Trophoblast cell (in vitro differentiated cells and primary cell): Measurements from ENCODE around the gene IMMP2L.

ENCODE experiments used
- DNase-seq, 2 donors: peaks; one replicate each; pipeline ENCODE4 v3.0.0-alpha.2; 2016
- H2AFZ ChIP-seq: 2 replicates; pipeline ENCODE4 v1.6.1; 2013; ENCODE audit warnings: low read length, moderate library complexity, mild to moderate bottlenecking; ENCODE audit not compliant: insufficient read depth, poor library complexity
- H2AK5ac ChIP-seq: 2 replicates; pipeline ENCODE4 v1.6.1; 2013; ENCODE audit warnings: mild to moderate bottlenecking, low read length
- H2BK120ac ChIP-seq: 2 replicates; pipeline ENCODE4 v1.6.1; 2013; ENCODE audit warnings: low read length, mild to moderate bottlenecking, moderate library complexity; ENCODE audit not compliant: insufficient read depth, poor library complexity
- H2BK12ac ChIP-seq: 2 replicates; pipeline ENCODE4 v1.6.1; 2013; ENCODE audit warnings: mild to moderate bottlenecking, low read length, moderate library complexity
- H2BK5ac ChIP-seq: 2 replicates; pipeline ENCODE4 v1.6.1; 2013; ENCODE audit warnings: low read length, low read depth, moderate library complexity, mild to moderate bottlenecking; ENCODE audit not compliant: poor library complexity
- H3K14ac ChIP-seq: 2 replicates; pipeline ENCODE4 v1.6.1; 2013; ENCODE audit warnings: mild to moderate bottlenecking, low read length
- H3K18ac ChIP-seq: 2 replicates; pipeline ENCODE4 v1.6.1; 2013; ENCODE audit warnings: mild to moderate bottlenecking, low read length
- H3K23ac ChIP-seq: 2 replicates; pipeline ENCODE4 v1.6.1; 2013; ENCODE audit warnings: low read length
- H3K27ac ChIP-seq: 2 replicates; pipeline ENCODE4 v1.5.1; 2013; ENCODE audit warnings: low read depth, mild to moderate bottlenecking, inconsistent platforms, low read length, moderate library complexity
- H3K27me3 ChIP-seq: 2 replicates; pipeline ENCODE4 v1.6.1; 2013; ENCODE audit warnings: inconsistent platforms, mild to moderate bottlenecking, low read length, moderate library complexity; ENCODE audit not compliant: insufficient read depth
- H3K36me3 ChIP-seq, 2 experiments: 1 replicate in 1 of 2; 2 replicates in 1 of 2; pipeline ENCODE4 v1.6.1; 2013; ENCODE audit warnings: low read length in 2 of 2, mild to moderate bottlenecking in 2 of 2, moderate library complexity in 1 of 2; ENCODE audit not compliant: insufficient read depth in 2 of 2, control insufficient read depth in 1 of 2
- H3K4ac ChIP-seq: 2 replicates; pipeline ENCODE4 v1.6.1; 2013; ENCODE audit warnings: low read depth, mild to moderate bottlenecking, low read length, moderate library complexity
- H3K4me1 ChIP-seq, 2 experiments: 1 replicate in 1 of 2; 2 replicates in 1 of 2; pipeline ENCODE4 v1.6.1; 2013; ENCODE audit warnings: low read length in 2 of 2, mild to moderate bottlenecking in 2 of 2, moderate library complexity in 1 of 2; ENCODE audit not compliant: insufficient read depth in 2 of 2, control insufficient read depth in 1 of 2
- H3K4me2 ChIP-seq: 2 replicates; pipeline ENCODE4 v1.6.1; 2013; ENCODE audit warnings: inconsistent platforms, mild to moderate bottlenecking, low read length, moderate library complexity
- H3K4me3 ChIP-seq: 2 replicates; pipeline ENCODE4 v1.5.1; 2013; ENCODE audit warnings: mild to moderate bottlenecking, low read depth, low read length, inconsistent platforms
- H3K79me1 ChIP-seq: one replicate; pipeline ENCODE4 v1.6.1; 2013; ENCODE audit warnings: low read length
- H3K79me2 ChIP-seq: 2 replicates; pipeline ENCODE4 v1.6.1; 2013; ENCODE audit warnings: low read length, mild to moderate bottlenecking; ENCODE audit not compliant: control insufficient read depth, insufficient read depth, poor library complexity
- H3K9ac ChIP-seq: 2 replicates; pipeline ENCODE4 v1.6.1; 2013; ENCODE audit warnings: mild to moderate bottlenecking, low read length
- H3K9me3 ChIP-seq: 2 replicates; pipeline ENCODE4 v1.6.1; 2013; ENCODE audit warnings: low read depth, mild to moderate bottlenecking, control low read depth, inconsistent platforms, low read length; ENCODE audit not compliant: insufficient read depth
- H4K12ac ChIP-seq: 2 replicates; pipeline ENCODE4 v1.6.1; 2013; ENCODE audit warnings: low read depth, mild to moderate bottlenecking, low read length, moderate library complexity
- H4K8ac ChIP-seq: 2 replicates; pipeline ENCODE4 v1.6.1; 2013; ENCODE audit warnings: low read depth, mild to moderate bottlenecking, low read length, moderate library complexity
- H4K91ac ChIP-seq: one replicate; pipeline ENCODE4 v1.6.1; 2013; ENCODE audit warnings: low read depth, mild to moderate bottlenecking, low read length, moderate library complexity
- WGBS: extraction: QIAGEN DNeasy Blood & Tissue Kit; methylation state at CpG from one replicate; pipeline ENCODE4 v1.1.7; 2013; ENCODE audit warnings: missing lambda C conversion rate; ENCODE audit not compliant: insufficient read length, insufficient coverage; ENCODE audit errors: extremely low coverage; 5-methylcytosine and 5-hydroxymethylcytosine counted together

IMMP2L gene

GRCh38 chr7:111531993-111532392 lies 30.3 kb downstream of the IMMP2L start:
- Histone ChIP-seq H3K27ac (no peak overlapping the region), H4K91ac (no peak overlapping the region), H4K12ac (no peak overlapping the region), H3K4me1 (no peaks in the 10 kb centered on the region), H3K27me3 (no peaks in the 10 kb centered on the region), H2AK5ac (no peak overlapping the region), H3K23ac (no peak overlapping the region), H2AFZ (no peak overlapping the region), H3K4me3 (no peak overlapping the region), H2BK120ac (no peak overlapping the region), H2BK5ac (no peak overlapping the region), H3K14ac (no peak overlapping the region), H4K8ac (no peak overlapping the region), H3K4me2 (no peak overlapping the region), H3K9me3 (no peaks in the 10 kb centered on the region), H2BK12ac (no peak overlapping the region), H3K18ac (no peak overlapping the region), H3K36me3 (no peaks in the 10 kb centered on the region), H3K4ac (no peak overlapping the region), H3K9ac (no peak overlapping the region), H3K79me2 (no peaks in the 10 kb centered on the region), H3K79me1 (no peaks in the 10 kb centered on the region)
- peak; percentile 1 to 45 for DNase-seq
- WGBS, result no CpG with 5 or more reads among the region's 3 CpGs

- DNase-seq, result no peak
- H2AK5ac ChIP-seq, result no peak overlapping the region
- H3K14ac ChIP-seq, result no peak overlapping the region
- no peak overlapping the region for H3K18ac ChIP-seq
- H3K23ac ChIP-seq, result no peak overlapping the region
- no peak overlapping the region for H4K12ac ChIP-seq
- H2BK5ac ChIP-seq, result no peak overlapping the region
- H3K4ac ChIP-seq, result no peak overlapping the region
- no peaks in the 10 kb centered on the region for H3K79me2 ChIP-seq
- no peak overlapping the region for H3K4me2 ChIP-seq
- H4K91ac ChIP-seq, result no peak overlapping the region
- H2BK120ac ChIP-seq, result no peak overlapping the region
- H2AFZ ChIP-seq, result no peak overlapping the region
- H3K79me1 ChIP-seq, result no peaks in the 10 kb centered on the region
- no peaks in the 10 kb centered on the region for H3K27me3 ChIP-seq
- H2BK12ac ChIP-seq, result no peak overlapping the region
- no peak overlapping the region for H3K9ac ChIP-seq
- H4K8ac ChIP-seq, result no peak overlapping the region
- no peak overlapping the region for H3K4me3 ChIP-seq
- no peak overlapping the region for H3K27ac ChIP-seq
- no peaks in the 10 kb centered on the region for H3K9me3 ChIP-seq
- H3K36me3 ChIP-seq, result no peaks in the 10 kb centered on the region
- H3K4me1 ChIP-seq, result no peaks in the 10 kb centered on the region
Observed at GRCh38 chr7:111530356-111530668, 32.0 kb downstream of the IMMP2L start.

GRCh38 chr7:111529507-111530355 lies 32.6 kb downstream of the IMMP2L start:
- no CpG with 5 or more reads among the region's 1 CpG for WGBS

GRCh38 chr7:111528331-111528730 lies 34.0 kb downstream of the IMMP2L start:
- DNase-seq, result no peak
- Histone ChIP-seq H3K18ac (no peak overlapping the region), H3K4me1 (no peaks in the 10 kb centered on the region), H3K36me3 (no peaks in the 10 kb centered on the region), H3K9ac (no peak overlapping the region), H3K4ac (no peak overlapping the region), H2BK5ac (no peak overlapping the region), H2AFZ (no peak overlapping the region), H3K27me3 (no peaks in the 10 kb centered on the region), H3K4me3 (no peak overlapping the region), H3K23ac (no peak overlapping the region), H4K12ac (no peak overlapping the region), H3K9me3 (no peaks in the 10 kb centered on the region), H3K79me2 (no peaks in the 10 kb centered on the region), H2AK5ac (no peak overlapping the region), H4K91ac (no peak overlapping the region), H4K8ac (no peak overlapping the region), H2BK12ac (no peak overlapping the region), H3K14ac (no peak overlapping the region), H3K79me1 (no peaks in the 10 kb centered on the region), H3K4me2 (no peak overlapping the region), H2BK120ac (no peak overlapping the region), H3K27ac (no peak overlapping the region)
- no CpG with 5 or more reads among the region's 1 CpG for WGBS

More at GRCh38 chr7:111529507-111530355, 32.6 kb downstream of the IMMP2L start:
- no peak overlapping the region for H3K9ac ChIP-seq
- no peak overlapping the region for H2AFZ ChIP-seq
- H3K4me1 ChIP-seq, result no peaks in the 10 kb centered on the region
- H2BK5ac ChIP-seq, result no peak overlapping the region
- no peaks in the 10 kb centered on the region for H3K27me3 ChIP-seq
- H3K27ac ChIP-seq, result no peak overlapping the region
- no peak overlapping the region for H3K4me3 ChIP-seq
- H3K9me3 ChIP-seq, result no peaks in the 10 kb centered on the region
- H4K12ac ChIP-seq, result no peak overlapping the region
- H3K79me1 ChIP-seq, result no peaks in the 10 kb centered on the region
- no peaks in the 10 kb centered on the region for H3K79me2 ChIP-seq
- no peaks in the 10 kb centered on the region for H3K36me3 ChIP-seq
- no peak for DNase-seq
- no peak overlapping the region for H2AK5ac ChIP-seq
- H4K91ac ChIP-seq, result no peak overlapping the region
- H3K23ac ChIP-seq, result no peak overlapping the region
- H2BK12ac ChIP-seq, result no peak overlapping the region
- H3K14ac ChIP-seq, result no peak overlapping the region
- H2BK120ac ChIP-seq, result no peak overlapping the region
- no peak overlapping the region for H4K8ac ChIP-seq
- H3K18ac ChIP-seq, result no peak overlapping the region
- H3K4ac ChIP-seq, result no peak overlapping the region
- no peak overlapping the region for H3K4me2 ChIP-seq
